Measurements from ENCODE around the gene SLC9A7. TPM values are rescaled to one million over a fixed set of nuclear protein-coding genes. Genes with fewer than 3 reads are reported as not detected.

The SLC9A7 gene
- total and polyA plus RNA-seq, 2 of the 13 experiments (the other 11 are each of a cell fraction or from before 2014, with no cell fraction given) = 5.8 to 7.2 TPM

DNA sequence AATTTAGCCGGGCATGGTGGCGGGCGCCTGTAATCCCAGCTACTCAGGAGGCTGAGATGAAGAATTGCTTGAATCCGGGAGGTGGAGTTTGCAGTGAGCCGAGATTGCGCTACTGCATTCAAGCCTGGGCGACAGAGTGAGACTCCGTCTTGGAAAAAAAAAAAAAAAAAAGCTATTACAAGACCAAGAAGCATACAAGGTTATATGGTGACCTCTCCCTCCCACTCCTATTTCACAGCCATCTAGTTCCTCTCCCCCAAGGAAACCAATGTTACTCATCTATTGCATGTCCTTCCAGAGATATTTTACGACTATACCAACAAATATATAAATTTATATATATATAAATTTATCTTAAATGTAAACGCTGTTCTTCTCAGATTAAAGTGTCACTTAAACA lies 3.2 kb downstream of the SLC9A7 start:
- no peak overlapping the region for H3K4me3 ChIP-seq (replicated peaks in 1 of 3; ENCODE audit: insufficient read depth in 1 of 3, low read depth in 2 of 3, low read length in 3 of 3)
- no peak for TF ChIP-seq ETV5 (CRISPR knock-in tag; IDR thresholded peaks at IDR 0.05; ENCODE audit: borderline replicate concordance)
- no peak for TF ChIP-seq ZBTB42 (CRISPR knock-in tag; IDR thresholded peaks at IDR 0.05)
- no peak for TF ChIP-seq HOXA5 (CRISPR knock-in tag; IDR thresholded peaks at IDR 0.05)
- TF ChIP-seq AKAP8 (CRISPR knock-in tag; IDR thresholded peaks at IDR 0.05) = no peak
- no peak for TF ChIP-seq TBP (CRISPR knock-in tag; IDR thresholded peaks at IDR 0.05)
- TF ChIP-seq, protein P1, sequence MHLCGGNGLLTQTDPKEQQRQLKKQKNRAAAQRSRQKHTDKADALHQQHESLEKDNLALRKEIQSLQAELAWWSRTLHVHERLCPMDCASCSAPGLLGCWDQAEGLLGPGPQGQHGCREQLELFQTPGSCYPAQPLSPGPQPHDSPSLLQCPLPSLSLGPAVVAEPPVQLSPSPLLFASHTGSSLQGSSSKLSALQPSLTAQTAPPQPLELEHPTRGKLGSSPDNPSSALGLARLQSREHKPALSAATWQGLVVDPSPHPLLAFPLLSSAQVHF (CRISPR knock-in tag; IDR thresholded peaks at IDR 0.05) = no peak
- no peak for TF ChIP-seq RNF2 (conservative IDR thresholded peaks at IDR 0.05; ENCODE audit: low read depth)
- no peak for TF ChIP-seq ZNF747 (CRISPR knock-in tag; IDR thresholded peaks at IDR 0.05; ENCODE audit: borderline replicate concordance)
- TF ChIP-seq ZNF24 (IDR thresholded peaks at IDR 0.05) = no peak
- no peak for TF ChIP-seq HDAC2 (CRISPR knock-in tag; IDR thresholded peaks at IDR 0.05)
- ChIA-PET CTCF (ENCODE audit: low intra/inter-chr PET ratio, low total read pairs) (no interaction called here), POLR2A (no interaction called here)
- no peaks in the 10 kb centered on the region for H4K20me1 ChIP-seq (ENCODE audit: insufficient read depth, low read length)
- no peaks in the 10 kb centered on the region; a peak in 1 of 5 replicates for H3K36me3 ChIP-seq (replicated peaks in 1 of 2; ENCODE audit: control insufficient read depth in 1 of 2, insufficient read depth in 2 of 2, low read length in 2 of 2)
- peaks cover 23% of the 10 kb centered on the region for H3K4me1 ChIP-seq (ENCODE audit: insufficient read depth, low read length)
- in situ Hi-C loops (cut with HindIII; ENCODE audit: extremely low pct_ligation_motif_present, low pct_unique_long_range_greater_than_20kb) = no loop called here
- H2AFZ ChIP-seq (ENCODE audit: low read length) = no peak overlapping the region
- WGBS (ENCODE audit: low lambda C conversion rate) = 96% methylated on average over 10 of the region's 10 CpGs
- no TSS peak for BruUV-seq (replicated peaks)
- no peak for FAIRE-seq
- no peak overlapping the region for H3K4me2 ChIP-seq (ENCODE audit: low read depth, low read length)
- peaks cover 2% of the 10 kb centered on the region for H3K79me2 ChIP-seq (ENCODE audit: insufficient read depth, low read length)
- DNase-seq (ENCODE audit: low spot score) = no peak
- intact Hi-C loops (cut with micrococcal nuclease; ENCODE audit: unreplicated experiment) = no loop called here
- H3K27ac ChIP-seq (ENCODE audit: extremely low read length, insufficient read depth, low read length) = no peak overlapping the region
- H3K9me3 ChIP-seq (ENCODE audit: low read length) = no peaks in the 10 kb centered on the region
- H3K27me3 ChIP-seq (ENCODE audit: control insufficient read depth in 1 of 2, insufficient read depth in 2 of 2, low read length in 2 of 2) = no peaks in the 10 kb centered on the region
- no peak for ATAC-seq
- no peak overlapping the region for H3K9ac ChIP-seq (ENCODE audit: insufficient read depth, low read depth, low read length)

DNA sequence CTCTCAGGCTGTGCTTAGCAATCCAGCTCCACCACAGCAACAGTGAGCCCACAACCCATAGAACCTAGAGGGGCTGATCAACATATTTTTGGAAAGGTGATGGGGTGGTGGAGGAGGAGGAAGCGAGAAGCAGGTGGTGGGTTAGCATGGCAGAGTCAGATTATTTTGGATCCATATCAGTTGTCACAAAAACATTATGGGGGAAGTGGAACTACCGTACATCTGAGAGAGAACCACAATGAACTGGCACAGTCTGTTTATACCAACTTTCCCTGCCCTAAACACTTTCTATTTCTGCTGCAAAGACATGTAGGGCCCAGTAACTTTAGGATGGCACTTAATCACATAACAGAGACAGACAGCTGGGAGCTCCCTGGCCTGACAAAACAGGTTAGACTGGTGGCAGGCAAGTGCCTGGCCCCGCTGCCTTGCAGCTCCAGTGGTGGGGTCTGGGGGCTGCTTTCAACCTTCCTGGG lies 4.3 kb downstream of the SLC9A7 start:
- Histone ChIP-seq H3K9ac (ENCODE audit: insufficient read depth, low read depth, low read length) (no peak overlapping the region), H3K27ac (ENCODE audit: extremely low read length, insufficient read depth, low read length) (no peak overlapping the region), H3K4me2 (ENCODE audit: low read depth, low read length) (no peak overlapping the region), H3K27me3 (ENCODE audit: control insufficient read depth in 1 of 2, insufficient read depth in 2 of 2, low read length in 2 of 2) (no peaks in the 10 kb centered on the region), H3K9me3 (ENCODE audit: low read length) (no peaks in the 10 kb centered on the region), H2AFZ (ENCODE audit: low read length) (no peak overlapping the region), H4K20me1 (ENCODE audit: insufficient read depth, low read length) (no peaks in the 10 kb centered on the region), H3K79me2 (ENCODE audit: insufficient read depth, low read length) (peaks cover 2% of the 10 kb centered on the region), H3K4me3 (replicated peaks in 1 of 3; ENCODE audit: insufficient read depth in 1 of 3, low read depth in 2 of 3, low read length in 3 of 3) (no peak overlapping the region), H3K36me3 (replicated peaks in 1 of 2; ENCODE audit: control insufficient read depth in 1 of 2, insufficient read depth in 2 of 2, low read length in 2 of 2) (no peaks in the 10 kb centered on the region; a peak in 1 of 5 replicates), H3K4me1 (ENCODE audit: insufficient read depth, low read length) (peaks cover 17% of the 10 kb centered on the region)
- no TSS peak for BruUV-seq (replicated peaks)
- ATAC-seq = no peak
- ChIA-PET CTCF (ENCODE audit: low intra/inter-chr PET ratio, low total read pairs) (no interaction called here), POLR2A (no interaction called here)
- whole genome bisulfite sequencing (ENCODE audit: low lambda C conversion rate) = 100% methylated on average over 2 of the region's 3 CpGs
- in situ Hi-C loops (cut with HindIII; ENCODE audit: extremely low pct_ligation_motif_present, low pct_unique_long_range_greater_than_20kb) = no loop called here
- intact Hi-C loops (cut with micrococcal nuclease; ENCODE audit: unreplicated experiment) = no loop called here
- FAIRE-seq = no peak
- DNase-seq (ENCODE audit: low spot score) = no peak
- no peak for TF ChIP-seq PAWR (CRISPR knock-in tag; IDR thresholded peaks at IDR 0.05; ENCODE audit: borderline replicate concordance)
- TF ChIP-seq, protein P2, sequence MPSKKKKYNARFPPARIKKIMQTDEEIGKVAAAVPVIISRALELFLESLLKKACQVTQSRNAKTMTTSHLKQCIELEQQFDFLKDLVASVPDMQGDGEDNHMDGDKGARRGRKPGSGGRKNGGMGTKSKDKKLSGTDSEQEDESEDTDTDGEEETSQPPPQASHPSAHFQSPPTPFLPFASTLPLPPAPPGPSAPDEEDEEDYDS (CRISPR knock-in tag; IDR thresholded peaks at IDR 0.05) = no peak
- no peak for TF ChIP-seq JUND (CRISPR knock-in tag; IDR thresholded peaks at IDR 0.05)
- TF ChIP-seq ZBTB42 (CRISPR knock-in tag; IDR thresholded peaks at IDR 0.05) = no peak
- no peak for TF ChIP-seq HOXA9 (CRISPR knock-in tag; IDR thresholded peaks at IDR 0.05; ENCODE audit: borderline replicate concordance)
- TF ChIP-seq, protein P3, sequence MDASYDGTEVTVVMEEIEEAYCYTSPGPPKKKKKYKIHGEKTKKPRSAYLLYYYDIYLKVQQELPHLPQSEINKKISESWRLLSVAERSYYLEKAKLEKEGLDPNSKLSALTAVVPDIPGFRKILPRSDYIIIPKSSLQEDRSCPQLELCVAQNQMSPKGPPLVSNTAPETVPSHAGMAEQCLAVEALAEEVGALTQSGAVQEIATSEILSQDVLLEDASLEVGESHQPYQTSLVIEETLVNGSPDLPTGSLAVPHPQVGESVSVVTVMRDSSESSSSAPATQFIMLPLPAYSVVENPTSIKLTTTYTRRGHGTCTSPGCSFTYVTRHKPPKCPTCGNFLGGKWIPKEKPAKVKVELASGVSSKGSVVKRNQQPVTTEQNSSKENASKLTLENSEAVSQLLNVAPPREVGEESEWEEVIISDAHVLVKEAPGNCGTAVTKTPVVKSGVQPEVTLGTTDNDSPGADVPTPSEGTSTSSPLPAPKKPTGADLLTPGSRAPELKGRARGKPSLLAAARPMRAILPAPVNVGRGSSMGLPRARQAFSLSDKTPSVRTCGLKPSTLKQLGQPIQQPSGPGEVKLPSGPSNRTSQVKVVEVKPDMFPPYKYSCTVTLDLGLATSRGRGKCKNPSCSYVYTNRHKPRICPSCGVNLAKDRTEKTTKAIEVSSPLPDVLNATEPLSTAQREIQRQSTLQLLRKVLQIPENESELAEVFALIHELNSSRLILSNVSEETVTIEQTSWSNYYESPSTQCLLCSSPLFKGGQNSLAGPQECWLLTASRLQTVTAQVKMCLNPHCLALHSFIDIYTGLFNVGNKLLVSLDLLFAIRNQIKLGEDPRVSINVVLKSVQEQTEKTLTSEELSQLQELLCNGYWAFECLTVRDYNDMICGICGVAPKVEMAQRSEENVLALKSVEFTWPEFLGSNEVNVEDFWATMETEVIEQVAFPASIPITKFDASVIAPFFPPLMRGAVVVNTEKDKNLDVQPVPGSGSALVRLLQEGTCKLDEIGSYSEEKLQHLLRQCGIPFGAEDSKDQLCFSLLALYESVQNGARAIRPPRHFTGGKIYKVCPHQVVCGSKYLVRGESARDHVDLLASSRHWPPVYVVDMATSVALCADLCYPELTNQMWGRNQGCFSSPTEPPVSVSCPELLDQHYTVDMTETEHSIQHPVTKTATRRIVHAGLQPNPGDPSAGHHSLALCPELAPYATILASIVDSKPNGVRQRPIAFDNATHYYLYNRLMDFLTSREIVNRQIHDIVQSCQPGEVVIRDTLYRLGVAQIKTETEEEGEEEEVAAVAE (CRISPR knock-in tag; IDR thresholded peaks at IDR 0.05; ENCODE audit: borderline replicate concordance) = no peak
- TF ChIP-seq ZNF136 (CRISPR knock-in tag; IDR thresholded peaks at IDR 0.05; ENCODE audit: low read depth) = no peak

Data from HepG2 (cell line).